Mucosa of descending colon (tissue), 3 donors: Measurements from ENCODE around the gene MYH7. TPM values are rescaled to one million over a fixed set of nuclear protein-coding genes. Genes with fewer than 3 reads are reported as not detected.

Experiments used
- ATAC-seq: fragments of 200-7000 bp; cut with Tn5 transposase; one replicate; pipeline ENCODE4 v1.9.1; 2020; ENCODE audit warnings: mild to moderate bottlenecking, moderate library complexity
- DNase-seq, 3 donors: peaks; one replicate each; pipeline ENCODE4 v3.0.0-alpha.2; 2020
- H3K36me3 ChIP-seq: fragments of 200-600 bp; one replicate; pipeline ENCODE4 v1.8.0; 2021; ENCODE audit warnings: low read depth, mild to moderate bottlenecking
- H3K4me1 ChIP-seq: fragments of 200-600 bp; one replicate; pipeline ENCODE4 v1.8.0; 2021; ENCODE audit warnings: low read depth, mild to moderate bottlenecking
- H3K4me3 ChIP-seq: fragments of 200-600 bp; one replicate; pipeline ENCODE4 v1.8.0; 2021; ENCODE audit warnings: mild to moderate bottlenecking
- H3K9me3 ChIP-seq: fragments of 200-600 bp; one replicate; pipeline ENCODE4 v1.8.0; 2021; ENCODE audit warnings: mild to moderate bottlenecking
- CTCF ChIP-seq: fragments of 200-600 bp; IDR thresholded peaks from one replicate; pipeline ENCODE4 v1.8.0; 2022; ENCODE audit warnings: antibody characterized with exemption, mild to moderate bottlenecking
- intact Hi-C, 2 donors: fragments of 100-400 bp; cut with DNase I in 1 of 2; cut with micrococcal nuclease in 1 of 2; formaldehyde crosslinking; loops; one replicate each; pipeline versions ENCODE4 v1.11.0 to v1.11.1; 2022; cut with DNase I, micrococcal nuclease
- total RNA-seq, 3 donors: library from RNA; stranded (reverse); fragmentation: NEBNext Ultra II Directional in 2 of 3; extraction: Animal tissue kit (Norgen Biotek cat#: 25700) in 2 of 3; gene quantifications; one replicate each; pipeline versions ENCODE4 v1.2.1 to v1.2.4, GENCODE V29; 2021 to 2023
- donor health status: DM: no; HTN: no; CAD: no; lungs with moderate emphysema.
- donor health status: DM: no; HTN: no; CAD: no.
- donor health status: DM: no; HTN: yes; CAD: no.

The MYH7 gene
- total RNA-seq, 3 donors from 2014 or later = 0.13 to 6.2 (median 1.2) TPM

GRCh38 chr14:23446291-23446851 lies 10.9 kb upstream of the MYH7 start:
- DNase-seq (peak in 2 of 3 donors; percentile 62 to 64), ATAC-seq (peak; percentile 58)
- Histone ChIP-seq H3K9me3 (no peaks in the 10 kb centered on the region), H3K4me1 (peaks cover 25% of the 10 kb centered on the region), H3K4me3 (no peak overlapping the region), H3K36me3 (no peaks in the 10 kb centered on the region)
- no peak for TF ChIP-seq CTCF
- intact Hi-C loops = no loop called here

- Histone ChIP-seq H3K36me3 (no peaks in the 10 kb centered on the region), H3K9me3 (no peaks in the 10 kb centered on the region), H3K4me3 (no peak overlapping the region), H3K4me1 (peaks cover 25% of the 10 kb centered on the region)
- no peak for TF ChIP-seq CTCF
- DNase-seq (no peak), ATAC-seq (no peak)
- intact Hi-C loops = no loop called here
Measured at GRCh38 chr14:23445773-23446172, 10.3 kb upstream of the MYH7 start.

- peaks cover 25% of the 10 kb centered on the region for H3K4me1 ChIP-seq
- ATAC-seq (no peak), DNase-seq (no peak)
- intact Hi-C loops = no loop called here
- no peaks in the 10 kb centered on the region for H3K9me3 ChIP-seq
- no peaks in the 10 kb centered on the region for H3K36me3 ChIP-seq
- no peak for TF ChIP-seq CTCF
- no peak overlapping the region for H3K4me3 ChIP-seq
Measured at GRCh38 chr14:23444314-23444713, 8.9 kb upstream of the MYH7 start.

- no peak for ATAC-seq
- Histone ChIP-seq H3K4me1 (peaks cover 23% of the 10 kb centered on the region), H3K36me3 (no peaks in the 10 kb centered on the region), H3K9me3 (no peaks in the 10 kb centered on the region), H3K4me3 (no peak overlapping the region)
- no peak for DNase-seq
- no peak for TF ChIP-seq CTCF
- intact Hi-C loops = no loop called here
Measured at GRCh38 chr14:23443881-23444280, 8.4 kb upstream of the MYH7 start.

GRCh38 chr14:23443411-23443812 lies 8.0 kb upstream of the MYH7 start:
- no peak overlapping the region for H3K4me3 ChIP-seq
- peaks cover 19% of the 10 kb centered on the region for H3K4me1 ChIP-seq
- no peak for DNase-seq
- TF ChIP-seq CTCF = no peak
- intact Hi-C loops = no loop called here
- no peak for ATAC-seq
- no peaks in the 10 kb centered on the region for H3K9me3 ChIP-seq
- no peaks in the 10 kb centered on the region for H3K36me3 ChIP-seq
